Measurements from ENCODE around the gene CALHM4. TPM values are rescaled to one million over a fixed set of nuclear protein-coding genes. Genes with fewer than 3 reads are reported as not detected.

The CALHM4 gene
- total and polyA plus RNA-seq, 2 of the 13 experiments (the other 11 are each of a cell fraction or from before 2014, with no cell fraction given) = not detected

DNA sequence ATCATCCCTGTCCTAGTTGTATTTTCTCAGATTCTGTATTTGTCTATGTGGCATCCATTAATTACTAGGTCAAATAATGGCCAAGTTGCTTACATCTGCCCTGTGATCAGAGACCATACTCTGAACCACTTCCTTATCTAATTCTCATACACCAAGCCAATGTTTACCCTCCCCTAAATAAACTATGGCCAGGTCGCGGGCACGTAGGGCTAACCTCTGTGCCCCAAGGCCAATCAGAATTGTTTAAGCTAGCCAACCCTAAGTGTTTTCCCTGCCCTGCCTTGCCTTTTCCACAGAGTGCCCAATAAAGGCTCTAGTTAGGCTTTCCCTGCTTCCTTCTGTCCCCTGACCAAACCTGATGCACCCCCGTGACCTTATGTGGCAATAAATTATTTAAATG, 2.8 kb upstream of the CALHM4 start (continued):
- TF ChIP-seq ATF1 (CRISPR knock-in tag; IDR thresholded peaks at IDR 0.05) (peak; percentile 61), ELF3 (CRISPR knock-in tag; IDR thresholded peaks at IDR 0.05) (peak; percentile 90), NR2F6 (IDR thresholded peaks at IDR 0.05) (peak; percentile 71), NR2F6 (CRISPR knock-in tag; IDR thresholded peaks at IDR 0.05) (peak; percentile 76), SOX6 (IDR thresholded peaks at IDR 0.05) (no peak), SOX6 (CRISPR knock-in tag; IDR thresholded peaks at IDR 0.05) (peak; percentile 81), TBX3 (IDR thresholded peaks at IDR 0.05; ENCODE audit: borderline replicate concordance) (peak; percentile 35; the same call in 1 of the 2 replicates), HNF4A (CRISPR knock-in tag; IDR thresholded peaks at IDR 0.05) (peak; percentile 56), NFYC (CRISPR knock-in tag; IDR thresholded peaks at IDR 0.05) (peak; percentile 50), EP300 (IDR thresholded peaks at IDR 0.05; ENCODE audit: low read depth in 2 of 2, low read length in 2 of 2) (peak in 1 of 2 experiments; percentile 39; a peak in 1 of 4 replicates), EP300 (CRISPR knock-in tag; IDR thresholded peaks at IDR 0.05; ENCODE audit: borderline replicate concordance) (no peak), ZNF746 (CRISPR knock-in tag; IDR thresholded peaks at IDR 0.05) (no peak)
- TF ChIP-seq, protein P1, sequence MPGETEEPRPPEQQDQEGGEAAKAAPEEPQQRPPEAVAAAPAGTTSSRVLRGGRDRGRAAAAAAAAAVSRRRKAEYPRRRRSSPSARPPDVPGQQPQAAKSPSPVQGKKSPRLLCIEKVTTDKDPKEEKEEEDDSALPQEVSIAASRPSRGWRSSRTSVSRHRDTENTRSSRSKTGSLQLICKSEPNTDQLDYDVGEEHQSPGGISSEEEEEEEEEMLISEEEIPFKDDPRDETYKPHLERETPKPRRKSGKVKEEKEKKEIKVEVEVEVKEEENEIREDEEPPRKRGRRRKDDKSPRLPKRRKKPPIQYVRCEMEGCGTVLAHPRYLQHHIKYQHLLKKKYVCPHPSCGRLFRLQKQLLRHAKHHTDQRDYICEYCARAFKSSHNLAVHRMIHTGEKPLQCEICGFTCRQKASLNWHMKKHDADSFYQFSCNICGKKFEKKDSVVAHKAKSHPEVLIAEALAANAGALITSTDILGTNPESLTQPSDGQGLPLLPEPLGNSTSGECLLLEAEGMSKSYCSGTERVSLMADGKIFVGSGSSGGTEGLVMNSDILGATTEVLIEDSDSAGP (CRISPR knock-in tag; IDR thresholded peaks at IDR 0.05; ENCODE audit: borderline replicate concordance) = no peak
- TF ChIP-seq, protein P2, sequence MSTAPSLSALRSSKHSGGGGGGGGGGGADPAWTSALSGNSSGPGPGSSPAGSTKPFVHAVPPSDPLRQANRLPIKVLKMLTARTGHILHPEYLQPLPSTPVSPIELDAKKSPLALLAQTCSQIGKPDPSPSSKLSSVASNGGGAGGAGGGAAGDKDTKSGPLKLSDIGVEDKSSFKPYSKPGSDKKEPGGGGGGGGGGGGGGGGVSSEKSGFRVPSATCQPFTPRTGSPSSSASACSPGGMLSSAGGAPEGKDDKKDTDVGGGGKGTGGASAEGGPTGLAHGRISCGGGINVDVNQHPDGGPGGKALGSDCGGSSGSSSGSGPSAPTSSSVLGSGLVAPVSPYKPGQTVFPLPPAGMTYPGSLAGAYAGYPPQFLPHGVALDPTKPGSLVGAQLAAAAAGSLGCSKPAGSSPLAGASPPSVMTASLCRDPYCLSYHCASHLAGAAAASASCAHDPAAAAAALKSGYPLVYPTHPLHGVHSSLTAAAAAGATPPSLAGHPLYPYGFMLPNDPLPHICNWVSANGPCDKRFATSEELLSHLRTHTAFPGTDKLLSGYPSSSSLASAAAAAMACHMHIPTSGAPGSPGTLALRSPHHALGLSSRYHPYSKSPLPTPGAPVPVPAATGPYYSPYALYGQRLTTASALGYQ (CRISPR knock-in tag; IDR thresholded peaks at IDR 0.05) = 0 out of 2 replicates have a peak, but pooled peaks have one; percentile 34
- TF ChIP-seq, protein P3, sequence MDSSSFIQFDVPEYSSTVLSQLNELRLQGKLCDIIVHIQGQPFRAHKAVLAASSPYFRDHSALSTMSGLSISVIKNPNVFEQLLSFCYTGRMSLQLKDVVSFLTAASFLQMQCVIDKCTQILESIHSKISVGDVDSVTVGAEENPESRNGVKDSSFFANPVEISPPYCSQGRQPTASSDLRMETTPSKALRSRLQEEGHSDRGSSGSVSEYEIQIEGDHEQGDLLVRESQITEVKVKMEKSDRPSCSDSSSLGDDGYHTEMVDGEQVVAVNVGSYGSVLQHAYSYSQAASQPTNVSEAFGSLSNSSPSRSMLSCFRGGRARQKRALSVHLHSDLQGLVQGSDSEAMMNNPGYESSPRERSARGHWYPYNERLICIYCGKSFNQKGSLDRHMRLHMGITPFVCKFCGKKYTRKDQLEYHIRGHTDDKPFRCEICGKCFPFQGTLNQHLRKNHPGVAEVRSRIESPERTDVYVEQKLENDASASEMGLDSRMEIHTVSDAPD (CRISPR knock-in tag; IDR thresholded peaks at IDR 0.05) = peak; percentile 69; the same call in 1 of the 2 replicates
- TF ChIP-seq, protein P4, sequence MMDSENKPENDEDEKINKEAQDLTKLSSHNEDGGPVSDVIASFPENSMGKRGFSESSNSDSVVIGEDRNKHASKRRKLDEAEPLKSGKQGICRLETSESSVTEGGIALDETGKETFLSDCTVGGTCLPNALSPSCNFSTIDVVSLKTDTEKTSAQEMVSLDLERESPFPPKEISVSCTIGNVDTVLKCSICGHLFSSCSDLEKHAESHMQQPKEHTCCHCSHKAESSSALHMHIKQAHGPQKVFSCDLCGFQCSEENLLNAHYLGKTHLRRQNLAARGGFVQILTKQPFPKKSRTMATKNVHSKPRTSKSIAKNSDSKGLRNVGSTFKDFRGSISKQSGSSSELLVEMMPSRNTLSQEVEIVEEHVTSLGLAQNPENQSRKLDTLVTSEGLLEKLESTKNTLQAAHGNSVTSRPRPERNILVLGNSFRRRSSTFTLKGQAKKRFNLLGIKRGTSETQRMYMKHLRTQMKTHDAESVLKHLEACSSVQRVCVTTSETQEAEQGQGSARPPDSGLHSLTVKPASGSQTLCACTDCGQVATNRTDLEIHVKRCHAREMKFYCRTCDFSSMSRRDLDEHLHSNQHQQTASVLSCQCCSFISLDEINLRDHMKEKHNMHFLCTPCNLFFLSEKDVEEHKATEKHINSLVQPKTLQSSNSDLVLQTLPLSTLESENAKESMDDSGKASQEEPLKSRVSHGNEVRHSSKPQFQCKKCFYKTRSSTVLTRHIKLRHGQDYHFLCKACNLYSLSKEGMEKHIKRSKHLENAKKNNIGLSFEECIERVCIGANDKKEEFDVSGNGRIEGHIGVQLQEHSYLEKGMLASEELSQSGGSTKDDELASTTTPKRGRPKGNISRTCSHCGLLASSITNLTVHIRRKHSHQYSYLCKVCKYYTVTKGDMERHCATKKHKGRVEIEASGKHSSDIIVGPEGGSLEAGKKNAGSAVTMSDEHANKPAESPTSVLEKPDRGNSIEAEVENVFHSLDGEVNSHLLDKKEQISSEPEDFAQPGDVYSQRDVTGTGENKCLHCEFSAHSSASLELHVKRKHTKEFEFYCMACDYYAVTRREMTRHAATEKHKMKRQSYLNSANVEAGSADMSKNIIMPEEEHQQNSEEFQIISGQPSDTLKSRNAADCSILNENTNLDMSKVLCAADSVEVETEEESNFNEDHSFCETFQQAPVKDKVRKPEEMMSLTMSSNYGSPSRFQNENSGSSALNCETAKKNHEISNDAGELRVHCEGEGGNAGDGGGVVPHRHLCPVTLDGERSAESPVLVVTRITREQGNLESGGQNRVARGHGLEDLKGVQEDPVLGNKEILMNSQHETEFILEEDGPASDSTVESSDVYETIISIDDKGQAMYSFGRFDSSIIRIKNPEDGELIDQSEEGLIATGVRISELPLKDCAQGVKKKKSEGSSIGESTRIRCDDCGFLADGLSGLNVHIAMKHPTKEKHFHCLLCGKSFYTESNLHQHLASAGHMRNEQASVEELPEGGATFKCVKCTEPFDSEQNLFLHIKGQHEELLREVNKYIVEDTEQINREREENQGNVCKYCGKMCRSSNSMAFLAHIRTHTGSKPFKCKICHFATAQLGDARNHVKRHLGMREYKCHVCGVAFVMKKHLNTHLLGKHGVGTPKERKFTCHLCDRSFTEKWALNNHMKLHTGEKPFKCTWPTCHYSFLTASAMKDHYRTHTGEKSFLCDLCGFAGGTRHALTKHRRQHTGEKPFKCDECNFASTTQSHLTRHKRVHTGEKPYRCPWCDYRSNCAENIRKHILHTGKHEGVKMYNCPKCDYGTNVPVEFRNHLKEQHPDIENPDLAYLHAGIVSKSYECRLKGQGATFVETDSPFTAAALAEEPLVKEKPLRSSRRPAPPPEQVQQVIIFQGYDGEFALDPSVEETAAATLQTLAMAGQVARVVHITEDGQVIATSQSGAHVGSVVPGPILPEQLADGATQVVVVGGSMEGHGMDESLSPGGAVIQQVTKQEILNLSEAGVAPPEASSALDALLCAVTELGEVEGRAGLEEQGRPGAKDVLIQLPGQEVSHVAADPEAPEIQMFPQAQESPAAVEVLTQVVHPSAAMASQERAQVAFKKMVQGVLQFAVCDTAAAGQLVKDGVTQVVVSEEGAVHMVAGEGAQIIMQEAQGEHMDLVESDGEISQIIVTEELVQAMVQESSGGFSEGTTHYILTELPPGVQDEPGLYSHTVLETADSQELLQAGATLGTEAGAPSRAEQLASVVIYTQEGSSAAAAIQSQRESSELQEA (CRISPR knock-in tag; IDR thresholded peaks at IDR 0.05; ENCODE audit: not compliant biosample characterization) = no peak
